Activated CD4-positive, CD25-positive, alpha-beta regulatory T cell treated with anti-CD3 and anti-CD28 coated beads, Interleukin-2, amount 50 U/mL, for 72 hours (primary cell): ENCODE measurements around the gene SRSF8.
"Not testable (repeated sequence)": the region's sequence is repeated elsewhere in the genome, so short reads cannot be mapped to it uniquely, and the experiment has no call there.

ENCODE experiments used
- DNase-seq: peaks from one replicate; pipeline ENCODE4 v3.0.0; 2021

The SRSF8 gene

GRCh38 chr11:95066716-95067038 is at the start of gene SRSF8:
Gene SRSF8, plus strand, starts transcription at chr11:95066919. Its CDS starts 308 bp downstream, at chr11:95067227.
- DNase-seq: no peak

GRCh38 chr11:95021468-95021867 is 45.3 kb upstream of the SRSF8 start:
- DNase-seq: not testable (repeated sequence)

- no peak for DNase-seq
Observed at GRCh38 chr11:95024958-95025357, 41.8 kb upstream of the SRSF8 start, which contains the start of gene KDM4E. Gene KDM4E, plus strand, starts transcription at chr11:95025258. Its CDS starts 300 bp downstream, at chr11:95025558.

GRCh38 chr11:95025594-95025993 is 41.1 kb upstream of the SRSF8 start:
- not testable (repeated sequence) for DNase-seq

GRCh38 chr11:95028357-95028756 is 38.4 kb upstream of the SRSF8 start:
- no peak for DNase-seq

- DNase-seq: no peak
Observed at GRCh38 chr11:95033051-95033450, 33.7 kb upstream of the SRSF8 start.

- DNase-seq: no peak
Observed at GRCh38 chr11:95035316-95035715, 31.4 kb upstream of the SRSF8 start.

GRCh38 chr11:95037356-95038035 is 29.2 kb upstream of the SRSF8 start:
- DNase-seq: not testable (repeated sequence)

GRCh38 chr11:95042239-95042638 is 24.5 kb upstream of the SRSF8 start:
- no peak for DNase-seq

- DNase-seq: no peak
Observed at GRCh38 chr11:95042906-95043305, 23.8 kb upstream of the SRSF8 start.

- DNase-seq: no peak
Observed at GRCh38 chr11:95044010-95044409, 22.7 kb upstream of the SRSF8 start.

GRCh38 chr11:95045812-95046211 is 20.9 kb upstream of the SRSF8 start:
- DNase-seq: no peak

GRCh38 chr11:95049122-95049521 is 17.6 kb upstream of the SRSF8 start, which contains the start of gene KDM4F:
Gene KDM4F, plus strand, starts transcription at chr11:95049422.
- not testable (repeated sequence) for DNase-seq

GRCh38 chr11:95050595-95051202 is 16.0 kb upstream of the SRSF8 start:
- DNase-seq: no peak

- DNase-seq: no peak
Observed at GRCh38 chr11:95054356-95054755, 12.4 kb upstream of the SRSF8 start.

GRCh38 chr11:95055283-95055897 is 11.3 kb upstream of the SRSF8 start:
- DNase-seq: no peak

GRCh38 chr11:95057959-95058358 is 8.8 kb upstream of the SRSF8 start:
- DNase-seq: no peak

- DNase-seq: no peak
Observed at GRCh38 chr11:95058621-95059020, 8.1 kb upstream of the SRSF8 start.

- no peak for DNase-seq
Observed at GRCh38 chr11:95059046-95059445, 7.7 kb upstream of the SRSF8 start.

GRCh38 chr11:95065336-95065735 is 1.4 kb upstream of the SRSF8 start:
- no peak for DNase-seq

- DNase-seq: peak; percentile 80
Observed at GRCh38 chr11:95067039-95067840, 521 bp downstream of the SRSF8 start.

- no peak for DNase-seq
Observed at GRCh38 chr11:95067841-95068219, 1.1 kb downstream of the SRSF8 start.

- peak; percentile 49 for DNase-seq
Observed at GRCh38 chr11:95068549-95068948, 1.8 kb downstream of the SRSF8 start.
